Measurements from ENCODE around the gene DOCK11. TPM values are rescaled to one million over a fixed set of nuclear protein-coding genes. Genes with fewer than 3 reads are reported as not detected.

DOCK11 gene
- total RNA-seq, 6 experiments from 2014 or later, result 1.1 to 4.4 (median 3.2) TPM

- ATAC-seq, result no peak
- TF ChIP-seq POLR2A (IDR thresholded peaks at IDR 0.05), result no peak
- DNase-seq, result no peak
- Histone ChIP-seq H3K4me1 (no peaks in the 10 kb centered on the region), H3K27ac (no peak overlapping the region), H3K9me3 (no peaks in the 10 kb centered on the region), H3K4me3 (no peak overlapping the region), H3K27me3 (no peaks in the 10 kb centered on the region), H3K36me3 (no peaks in the 10 kb centered on the region)
- 57% methylated on average over 6 of the region's 6 CpGs for WGBS (ENCODE audit: insufficient coverage, low coverage, low lambda C conversion rate, missing lambda C conversion rate)
- intact Hi-C loops (cut with DNase I), result loop anchor here in 1 of 2 donors (10.0 kb wide), 1 partner anchor 411 kb away; no protein-coding TSS in a partner anchor
Observed at GRCh38 chrX:118633530-118633929, 137.9 kb downstream of the DOCK11 start.

GRCh38 chrX:118634336-118634735, 138.7 kb downstream of the DOCK11 start:
- no peak for DNase-seq
- intact Hi-C loops (cut with DNase I), result loop anchor here in 1 of 2 donors (10.0 kb wide), 1 partner anchor 410 kb away; no protein-coding TSS in a partner anchor
- WGBS (ENCODE audit: insufficient coverage, low coverage, low lambda C conversion rate, missing lambda C conversion rate), result 84% methylated on average over 15 of the region's 18 CpGs
- H3K27me3 ChIP-seq, result no peaks in the 10 kb centered on the region
- H3K4me3 ChIP-seq, result no peak overlapping the region
- no peak overlapping the region for H3K27ac ChIP-seq
- no peaks in the 10 kb centered on the region for H3K36me3 ChIP-seq
- TF ChIP-seq CTCF (IDR thresholded peaks at IDR 0.05) (no peak), POLR2A (IDR thresholded peaks at IDR 0.05) (no peak)
- H3K9me3 ChIP-seq, result no peaks in the 10 kb centered on the region
- no peak for ATAC-seq
- H3K4me1 ChIP-seq, result no peaks in the 10 kb centered on the region

- H3K4me1 ChIP-seq, result no peaks in the 10 kb centered on the region
- intact Hi-C loops (cut with DNase I), result loop anchor here in 1 of 2 donors (10.0 kb wide), 1 partner anchor 407 kb away; no protein-coding TSS in a partner anchor
- 14% methylated on average over 2 of the region's 2 CpGs for WGBS (ENCODE audit: insufficient coverage, low coverage, low lambda C conversion rate, missing lambda C conversion rate)
- no peak overlapping the region for H3K4me3 ChIP-seq
- H3K36me3 ChIP-seq, result no peaks in the 10 kb centered on the region
- ATAC-seq (peak; percentile 58 to 70 (median 64)), DNase-seq (no peak)
- no peak overlapping the region for H3K27ac ChIP-seq
- peak; percentile 26 to 47 (median 42) for TF ChIP-seq CTCF (IDR thresholded peaks at IDR 0.05)
- no peak for TF ChIP-seq POLR2A (IDR thresholded peaks at IDR 0.05)
- H3K27me3 ChIP-seq, result no peaks in the 10 kb centered on the region
- H3K9me3 ChIP-seq, result no peaks in the 10 kb centered on the region
Observed at GRCh38 chrX:118637997-118638396, 142.4 kb downstream of the DOCK11 start.

- intact Hi-C loops (cut with DNase I), result loop anchor here (5.0 to 10.0 kb wide), 2 partner anchors 160 to 163 kb away; no protein-coding TSS in a partner anchor
- TF ChIP-seq CTCF (IDR thresholded peaks at IDR 0.05), result peak; percentile 56 to 64 (median 58)
- no peak for TF ChIP-seq POLR2A (IDR thresholded peaks at IDR 0.05)
- WGBS (ENCODE audit: insufficient coverage, low coverage, low lambda C conversion rate, missing lambda C conversion rate), result 13% methylated on average over 1 of the region's 1 CpG
Observed at GRCh38 chrX:118644378-118644777, 148.8 kb downstream of the DOCK11 start.

GRCh38 chrX:118652717-118653116, 157.1 kb downstream of the DOCK11 start:
- intact Hi-C loops (cut with DNase I), result no loop called here
- no peak for TF ChIP-seq POLR2A (IDR thresholded peaks at IDR 0.05)
- no peak for TF ChIP-seq CTCF (IDR thresholded peaks at IDR 0.05)
- Histone ChIP-seq H3K27me3 (no peaks in the 10 kb centered on the region), H3K4me3 (no peak overlapping the region), H3K4me1 (no peaks in the 10 kb centered on the region), H3K9me3 (no peaks in the 10 kb centered on the region), H3K27ac (no peak overlapping the region), H3K36me3 (peaks cover 0 to 3% (median 0%) of the 10 kb centered on the region in 4 donors)
- WGBS (ENCODE audit: insufficient coverage, low coverage, low lambda C conversion rate, missing lambda C conversion rate), result 79% methylated on average over 3 of the region's 3 CpGs
- no peak for ATAC-seq
- no peak for DNase-seq

More at GRCh38 chrX:118644378-118644777, 148.8 kb downstream of the DOCK11 start:
- H3K27me3 ChIP-seq, result no peaks in the 10 kb centered on the region
- H3K4me3 ChIP-seq, result no peak overlapping the region
- peaks cover 0 to 3% (median 0%) of the 10 kb centered on the region in 4 donors for H3K36me3 ChIP-seq
- H3K9me3 ChIP-seq, result no peaks in the 10 kb centered on the region
- H3K4me1 ChIP-seq, result no peaks in the 10 kb centered on the region
- DNase-seq, result no peak
- no peak overlapping the region for H3K27ac ChIP-seq
- ATAC-seq, result peak; percentile 80 to 95 (median 86)
